ENCODE results near the gene ARHGAP6.
A peak's percentile ranks its signal among the peaks of the same experiment; 100 is the strongest.

Gene ARHGAP6

DNA sequence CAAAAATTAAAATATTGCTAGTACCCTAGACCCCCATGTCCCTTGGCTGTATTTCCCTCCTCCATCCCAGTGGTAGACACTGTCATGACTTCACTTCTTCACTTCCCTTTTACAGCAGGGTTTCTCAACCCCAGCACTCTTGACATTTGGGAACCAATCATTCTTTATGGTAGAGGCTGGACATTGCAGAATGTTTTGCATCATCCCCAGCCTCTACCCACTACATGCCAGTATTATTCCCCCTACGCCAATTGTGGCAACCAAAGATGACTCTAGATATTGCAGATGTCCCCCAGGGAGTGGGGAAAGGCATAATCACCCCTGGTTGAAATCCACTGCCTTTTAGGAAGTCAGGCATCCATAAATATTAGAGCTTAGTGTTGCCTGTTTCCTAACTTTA is 233.9 kb downstream of the ARHGAP6 start:
- H3K36me3 Mint-ChIP-seq (ENCODE audit: low read depth): peaks cover under 1% of the 10 kb centered on the region
- DNase-seq: no peak
- H3K27me3 Mint-ChIP-seq (ENCODE audit: low read depth, poor library complexity): peaks cover 27% of the 10 kb centered on the region
- no peak overlapping the region for H3K4me3 Mint-ChIP-seq
- H3K4me1 Mint-ChIP-seq: peaks cover 9% of the 10 kb centered on the region
- no peak overlapping the region for H3K27ac Mint-ChIP-seq
- H3K9me3 Mint-ChIP-seq: peaks cover 17% of the 10 kb centered on the region
- TF ChIP-seq, protein P1, sequence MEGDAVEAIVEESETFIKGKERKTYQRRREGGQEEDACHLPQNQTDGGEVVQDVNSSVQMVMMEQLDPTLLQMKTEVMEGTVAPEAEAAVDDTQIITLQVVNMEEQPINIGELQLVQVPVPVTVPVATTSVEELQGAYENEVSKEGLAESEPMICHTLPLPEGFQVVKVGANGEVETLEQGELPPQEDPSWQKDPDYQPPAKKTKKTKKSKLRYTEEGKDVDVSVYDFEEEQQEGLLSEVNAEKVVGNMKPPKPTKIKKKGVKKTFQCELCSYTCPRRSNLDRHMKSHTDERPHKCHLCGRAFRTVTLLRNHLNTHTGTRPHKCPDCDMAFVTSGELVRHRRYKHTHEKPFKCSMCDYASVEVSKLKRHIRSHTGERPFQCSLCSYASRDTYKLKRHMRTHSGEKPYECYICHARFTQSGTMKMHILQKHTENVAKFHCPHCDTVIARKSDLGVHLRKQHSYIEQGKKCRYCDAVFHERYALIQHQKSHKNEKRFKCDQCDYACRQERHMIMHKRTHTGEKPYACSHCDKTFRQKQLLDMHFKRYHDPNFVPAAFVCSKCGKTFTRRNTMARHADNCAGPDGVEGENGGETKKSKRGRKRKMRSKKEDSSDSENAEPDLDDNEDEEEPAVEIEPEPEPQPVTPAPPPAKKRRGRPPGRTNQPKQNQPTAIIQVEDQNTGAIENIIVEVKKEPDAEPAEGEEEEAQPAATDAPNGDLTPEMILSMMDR (IDR thresholded peaks at IDR 0.05): no peak

DNA sequence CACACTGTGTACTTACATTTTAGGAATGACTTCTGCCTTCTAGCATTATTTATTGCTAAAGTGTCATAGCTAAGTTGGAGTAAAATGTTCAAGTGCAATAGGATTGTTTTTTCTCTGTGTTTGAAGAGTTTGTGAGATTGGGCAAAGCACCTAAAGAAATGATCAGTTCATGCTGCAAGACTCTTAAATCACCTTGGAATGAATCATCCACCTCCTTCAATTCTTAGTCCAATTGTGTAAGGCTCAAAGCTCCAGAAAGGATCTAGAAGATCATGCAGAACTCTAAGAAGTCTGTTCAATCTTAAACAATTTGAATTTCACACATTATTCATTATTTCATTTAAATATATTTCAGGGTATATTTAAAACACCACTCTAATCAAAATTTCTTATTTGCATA is 235.4 kb downstream of the ARHGAP6 start:
- Mint-ChIP-seq H3K4me3 (no peak overlapping the region), H3K36me3 (ENCODE audit: low read depth) (peaks cover 4% of the 10 kb centered on the region), H3K27ac (no peak overlapping the region), H3K27me3 (ENCODE audit: low read depth, poor library complexity) (peaks cover 42% of the 10 kb centered on the region), H3K4me1 (peaks cover 13% of the 10 kb centered on the region), H3K9me3 (peaks cover 20% of the 10 kb centered on the region)
- no peak for DNase-seq
- TF ChIP-seq, protein P1 (IDR thresholded peaks at IDR 0.05): no peak

DNA sequence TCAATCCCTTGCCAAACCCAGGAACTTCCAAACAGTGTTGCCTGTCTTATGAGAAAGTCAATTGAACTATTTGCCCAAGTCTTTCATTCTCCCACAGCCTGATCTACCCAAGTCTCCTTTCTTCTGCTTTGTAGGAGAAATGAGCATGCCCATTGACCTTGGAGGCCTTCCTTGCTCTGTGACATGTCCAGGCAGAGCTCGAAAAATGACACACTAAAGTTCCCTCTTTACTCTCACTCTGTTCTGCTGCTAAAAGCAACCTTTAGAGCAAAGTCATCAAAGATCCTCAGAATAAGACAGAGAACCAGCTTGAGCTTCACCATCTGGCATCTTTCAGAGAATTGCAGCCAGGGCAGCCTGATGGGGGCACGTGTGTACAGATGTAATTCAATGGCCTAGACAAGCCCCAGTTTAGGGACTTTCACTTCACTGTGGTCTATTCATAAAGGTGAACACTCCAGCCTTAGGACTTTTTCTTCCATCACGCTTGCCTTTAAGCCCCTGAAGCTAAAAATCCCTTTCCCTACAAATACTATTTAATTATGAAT is 236.1 kb downstream of the ARHGAP6 start:
- peaks cover 46% of the 10 kb centered on the region for H3K27me3 Mint-ChIP-seq (ENCODE audit: low read depth, poor library complexity)
- H3K27ac Mint-ChIP-seq: no peak overlapping the region
- no peak overlapping the region for H3K4me3 Mint-ChIP-seq
- TF ChIP-seq, protein P1 (IDR thresholded peaks at IDR 0.05): no peak
- H3K36me3 Mint-ChIP-seq (ENCODE audit: low read depth): peaks cover 4% of the 10 kb centered on the region
- DNase-seq: no peak
- peaks cover 13% of the 10 kb centered on the region for H3K4me1 Mint-ChIP-seq
- H3K9me3 Mint-ChIP-seq: peaks cover 22% of the 10 kb centered on the region

DNA sequence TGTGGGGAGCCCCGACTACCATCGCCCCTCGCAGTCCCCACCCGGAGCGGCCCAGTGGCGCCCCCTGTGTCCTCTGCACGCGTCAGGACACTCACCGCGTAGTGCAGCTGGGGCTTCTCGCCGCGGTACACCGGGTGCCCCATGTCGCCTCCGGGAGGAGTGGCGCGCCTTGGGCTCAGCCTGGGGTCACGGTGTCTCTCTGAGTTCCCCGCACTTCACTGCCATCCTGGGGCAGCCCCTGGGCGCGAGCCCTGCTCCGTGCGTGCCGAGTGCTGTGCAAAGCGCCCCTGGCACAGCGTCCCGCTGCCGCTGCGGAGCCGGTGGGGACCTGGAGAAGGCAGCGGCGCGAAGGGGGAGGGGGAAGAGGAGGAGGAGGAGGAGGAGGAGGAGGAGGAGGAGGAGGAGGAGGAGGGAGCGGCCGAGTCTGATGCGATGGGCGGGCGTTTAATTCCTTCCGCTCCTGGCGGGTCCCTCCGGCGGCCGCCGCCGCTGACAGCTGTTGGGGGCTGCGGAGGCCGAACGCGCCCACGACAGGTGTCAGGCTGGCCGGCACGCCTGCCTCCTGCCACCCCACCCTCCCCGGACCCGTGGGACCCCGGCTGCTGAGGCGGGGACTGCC is 238.2 kb downstream of the ARHGAP6 start:
- Mint-ChIP-seq H3K9me3 (peaks cover 25% of the 10 kb centered on the region), H3K27ac (no peak overlapping the region), H3K4me1 (peaks cover 13% of the 10 kb centered on the region), H3K4me3 (peak overlapping the region; percentile 64), H3K27me3 (ENCODE audit: low read depth, poor library complexity) (peaks cover 54% of the 10 kb centered on the region), H3K36me3 (ENCODE audit: low read depth) (peaks cover 4% of the 10 kb centered on the region)
- TF ChIP-seq, protein P1 (IDR thresholded peaks at IDR 0.05): peak; percentile 15
- peak; percentile 43 for DNase-seq

DNA sequence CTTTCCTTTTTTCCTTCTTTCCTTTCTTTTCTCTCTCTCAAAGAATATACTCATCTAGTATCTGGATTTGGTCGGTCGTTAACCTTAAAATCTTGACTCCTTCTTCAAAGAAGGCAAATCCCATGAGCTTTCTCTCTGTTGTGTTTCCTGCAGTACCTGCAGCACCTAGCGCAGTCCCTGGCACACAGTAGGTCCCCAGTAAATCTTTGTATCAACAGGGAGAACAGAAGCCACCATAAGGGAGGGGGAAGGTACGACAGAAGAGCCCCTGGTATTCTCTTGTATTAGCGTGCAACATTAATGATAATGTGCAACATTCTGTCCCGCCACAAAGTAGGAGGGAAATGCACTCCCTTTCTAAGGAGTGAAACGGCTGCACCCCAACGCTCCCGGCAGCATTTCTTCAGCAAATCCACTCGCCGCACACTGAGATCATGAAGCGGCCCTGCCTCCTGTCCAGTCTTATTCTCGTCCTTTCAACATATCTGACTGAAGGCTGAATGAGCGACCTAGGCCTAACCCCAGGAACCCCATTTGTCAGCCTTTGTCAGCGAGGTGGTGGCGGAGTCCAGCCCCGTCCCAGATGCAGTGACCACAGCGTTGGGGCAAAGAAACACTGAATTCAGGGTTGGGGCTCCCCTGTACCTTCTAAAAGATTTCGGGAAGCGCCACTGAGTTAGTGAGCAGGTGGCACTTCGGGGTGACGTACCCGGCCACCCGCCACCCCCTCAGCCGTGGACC is 238.8 kb downstream of the ARHGAP6 start:
- Mint-ChIP-seq H3K9me3 (peaks cover 31% of the 10 kb centered on the region), H3K4me1 (peaks cover 13% of the 10 kb centered on the region), H3K27ac (no peak overlapping the region), H3K27me3 (ENCODE audit: low read depth, poor library complexity) (peaks cover 51% of the 10 kb centered on the region), H3K4me3 (peak overlapping the region; percentile 67), H3K36me3 (ENCODE audit: low read depth) (peaks cover 4% of the 10 kb centered on the region)
- DNase-seq: no peak
- TF ChIP-seq, protein P1 (IDR thresholded peaks at IDR 0.05): no peak
